ENCODE measurements around the gene TACC2. TPM values are rescaled to one million over a fixed set of nuclear protein-coding genes. Genes with fewer than 3 reads are reported as not detected.

TACC2 gene
- total and polyA plus RNA-seq, 8 donors = 29.0 to 102 (median 52.9) TPM

- WGBS, 5 donors = 58 to 80% (median 71%) methylated on average over 6 of the region's 6 CpGs
- Histone ChIP-seq H3K4me3 (no peak overlapping the region), H3K36me3 (peaks cover 0 to 12% (median 0%) of the 10 kb centered on the region in 4 donors), H3K27me3 (no peaks in the 10 kb centered on the region), H3K4me1 (peaks cover 8 to 38% (median 25%) of the 10 kb centered on the region in 4 donors), H3K9me3 (peaks cover 0 to 17% (median 13%) of the 10 kb centered on the region in 4 donors), H3K27ac (peak overlapping the region in 1 of 5 donors; percentile 91)
- intact Hi-C loops (cut with DNase I; ENCODE audit: low total_unique reads) = no loop called here
- no peak for TF ChIP-seq POLR2AphosphoS5 (IDR thresholded peaks at IDR 0.05)
- TF ChIP-seq POLR2A (IDR thresholded peaks at IDR 0.05) = no peak
- TF ChIP-seq, protein P1, sequence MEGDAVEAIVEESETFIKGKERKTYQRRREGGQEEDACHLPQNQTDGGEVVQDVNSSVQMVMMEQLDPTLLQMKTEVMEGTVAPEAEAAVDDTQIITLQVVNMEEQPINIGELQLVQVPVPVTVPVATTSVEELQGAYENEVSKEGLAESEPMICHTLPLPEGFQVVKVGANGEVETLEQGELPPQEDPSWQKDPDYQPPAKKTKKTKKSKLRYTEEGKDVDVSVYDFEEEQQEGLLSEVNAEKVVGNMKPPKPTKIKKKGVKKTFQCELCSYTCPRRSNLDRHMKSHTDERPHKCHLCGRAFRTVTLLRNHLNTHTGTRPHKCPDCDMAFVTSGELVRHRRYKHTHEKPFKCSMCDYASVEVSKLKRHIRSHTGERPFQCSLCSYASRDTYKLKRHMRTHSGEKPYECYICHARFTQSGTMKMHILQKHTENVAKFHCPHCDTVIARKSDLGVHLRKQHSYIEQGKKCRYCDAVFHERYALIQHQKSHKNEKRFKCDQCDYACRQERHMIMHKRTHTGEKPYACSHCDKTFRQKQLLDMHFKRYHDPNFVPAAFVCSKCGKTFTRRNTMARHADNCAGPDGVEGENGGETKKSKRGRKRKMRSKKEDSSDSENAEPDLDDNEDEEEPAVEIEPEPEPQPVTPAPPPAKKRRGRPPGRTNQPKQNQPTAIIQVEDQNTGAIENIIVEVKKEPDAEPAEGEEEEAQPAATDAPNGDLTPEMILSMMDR (IDR thresholded peaks at IDR 0.05) = no peak
- no peak for DNase-seq
Observed at GRCh38 chr10:121998462-121998861, 9.5 kb downstream of the TACC2 start.

GRCh38 chr10:121999301-121999700 lies 10.3 kb downstream of the TACC2 start:
- no peak for DNase-seq
- peaks cover under 1 to 30% (median 16%) of the 10 kb centered on the region in 4 donors for H3K4me1 ChIP-seq
- TF ChIP-seq POLR2A (IDR thresholded peaks at IDR 0.05) (no peak), POLR2AphosphoS5 (IDR thresholded peaks at IDR 0.05) (no peak), EP300 (IDR thresholded peaks at IDR 0.05) (no peak)
- TF ChIP-seq, protein P1 (IDR thresholded peaks at IDR 0.05) = no peak
- intact Hi-C loops (cut with DNase I; ENCODE audit: low total_unique reads) = no loop called here
- H3K27me3 ChIP-seq = no peaks in the 10 kb centered on the region
- H3K9me3 ChIP-seq = peaks cover 0 to 17% (median 13%) of the 10 kb centered on the region in 4 donors
- WGBS, 5 donors = 89 to 97% (median 96%) methylated on average over 4 of the region's 4 CpGs
- H3K27ac ChIP-seq = peak overlapping the region in 1 of 5 donors; percentile 91
- peaks cover 0 to 12% (median 0%) of the 10 kb centered on the region in 4 donors for H3K36me3 ChIP-seq
- H3K4me3 ChIP-seq = no peak overlapping the region

DNA sequence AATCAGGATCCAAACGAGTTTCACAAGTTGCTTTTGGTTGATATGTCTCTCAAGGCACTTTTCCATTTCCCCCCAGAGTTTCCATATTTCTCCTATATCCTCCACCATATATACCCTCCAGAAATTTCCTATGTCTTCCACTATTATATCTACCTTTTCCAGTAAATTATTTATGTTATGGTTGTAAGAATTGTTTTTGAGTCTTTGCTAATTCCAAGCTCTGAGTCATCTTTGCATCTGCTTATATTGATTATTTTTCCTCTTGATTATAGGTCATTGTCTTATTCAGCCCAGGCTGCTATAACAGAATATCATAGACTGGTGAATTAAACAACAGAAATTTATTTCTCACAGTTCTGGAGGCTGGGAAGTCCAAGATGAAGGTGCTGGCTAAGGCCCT lies 12.7 kb downstream of the TACC2 start:
- peaks cover 0 to 12% (median 0%) of the 10 kb centered on the region in 4 donors for H3K36me3 ChIP-seq
- no peak overlapping the region for H3K27ac ChIP-seq
- no peak for DNase-seq
- no peak overlapping the region for H3K4me3 ChIP-seq
- H3K27me3 ChIP-seq = no peaks in the 10 kb centered on the region
- peaks cover 0 to 8% (median 0%) of the 10 kb centered on the region in 4 donors for H3K4me1 ChIP-seq
- TF ChIP-seq POLR2A (IDR thresholded peaks at IDR 0.05) (no peak), POLR2AphosphoS5 (IDR thresholded peaks at IDR 0.05) (no peak), EP300 (IDR thresholded peaks at IDR 0.05) (no peak)
- TF ChIP-seq, protein P1 (IDR thresholded peaks at IDR 0.05) = no peak
- intact Hi-C loops (cut with DNase I; ENCODE audit: low total_unique reads) = no loop called here
- WGBS, 5 donors = 63 to 76% (median 68%) methylated on average over 1 of the region's 1 CpG
- peaks cover 0 to 17% (median 13%) of the 10 kb centered on the region in 4 donors for H3K9me3 ChIP-seq

GRCh38 chr10:122007415-122007814 lies 18.5 kb downstream of the TACC2 start:
- WGBS, 5 donors = 22 to 78% (median 51%) methylated on average over 3 of the region's 3 CpGs
- H3K27me3 ChIP-seq = no peaks in the 10 kb centered on the region
- H3K4me3 ChIP-seq = no peak overlapping the region
- H3K9me3 ChIP-seq = peaks cover 0 to 1% (median under 1%) of the 10 kb centered on the region in 4 donors
- no peak for TF ChIP-seq POLR2AphosphoS5 (IDR thresholded peaks at IDR 0.05)
- no peak for TF ChIP-seq POLR2A (IDR thresholded peaks at IDR 0.05)
- TF ChIP-seq, protein P1 (IDR thresholded peaks at IDR 0.05) = no peak
- no peak for TF ChIP-seq EP300 (IDR thresholded peaks at IDR 0.05)
- DNase-seq = no peak
- no peaks in the 10 kb centered on the region for H3K36me3 ChIP-seq
- peaks cover 0 to 1% (median under 1%) of the 10 kb centered on the region in 4 donors for H3K4me1 ChIP-seq
- no peak overlapping the region for H3K27ac ChIP-seq
- intact Hi-C loops (cut with DNase I; ENCODE audit: low total_unique reads) = no loop called here
